ENCODE results near the gene OR7D2.
"Not testable (repeated sequence)": the region's sequence is repeated elsewhere in the genome, so short reads cannot be mapped to it uniquely, and the experiment has no call there.

OR7D2 gene

GRCh38 chr19:9189535-9189934 is 10.8 kb downstream of the OR7D2 start:
- Histone ChIP-seq H3K36me3 (ENCODE audit: control insufficient read depth, low read length) (no peaks in the 10 kb centered on the region), H3K4me3 (ENCODE audit: low read length) (no peak overlapping the region), H3K27ac (ENCODE audit: low read depth, low read length) (no peak overlapping the region), H3K4me2 (ENCODE audit: low read length) (no peak overlapping the region), H3F3A (ENCODE audit: control insufficient read depth, insufficient read depth) (no peaks in the 10 kb centered on the region), H3K27me3 (ENCODE audit: control insufficient read depth, low read length) (no peaks in the 10 kb centered on the region), H3K4me1 (ENCODE audit: control insufficient read depth, low read length) (no peaks in the 10 kb centered on the region), H3K79me2 (ENCODE audit: control insufficient read depth, low read length) (no peaks in the 10 kb centered on the region), H3K9me3 (ENCODE audit: control insufficient read depth, insufficient read depth, low read length) (peaks cover 11% of the 10 kb centered on the region; the same call in 1 of the 2 replicates), H4K20me1 (ENCODE audit: control insufficient read depth, insufficient read depth, low read depth, low read length) (no peaks in the 10 kb centered on the region), H3K9me2 (replicated peaks; ENCODE audit: control insufficient read depth, low read length) (no peaks in the 10 kb centered on the region)
- TF ChIP-seq EZH2phosphoT487 (IDR thresholded peaks at IDR 0.05; ENCODE audit: borderline replicate concordance, low read length) = no peak
- TF ChIP-seq CTCF (IDR thresholded peaks at IDR 0.05; ENCODE audit: low read depth, low read length, poor library complexity, severe bottlenecking) = no peak

- H3K27ac ChIP-seq (ENCODE audit: low read depth, low read length); H3K9me2 ChIP-seq (replicated peaks; ENCODE audit: control insufficient read depth, low read length); H3K36me3 ChIP-seq (ENCODE audit: control insufficient read depth, low read length); H3K4me1 ChIP-seq (ENCODE audit: control insufficient read depth, low read length); H3F3A ChIP-seq (ENCODE audit: control insufficient read depth, insufficient read depth); H3K4me2 ChIP-seq (ENCODE audit: low read length); H3K4me3 ChIP-seq (ENCODE audit: low read length); H3K27me3 ChIP-seq (ENCODE audit: control insufficient read depth, low read length); H4K20me1 ChIP-seq (ENCODE audit: control insufficient read depth, insufficient read depth, low read depth, low read length); H3K9me3 ChIP-seq (ENCODE audit: control insufficient read depth, insufficient read depth, low read length); H3K79me2 ChIP-seq (ENCODE audit: control insufficient read depth, low read length): not testable (repeated sequence)
Observed at GRCh38 chr19:9198044-9198443, 19.3 kb downstream of the OR7D2 start.

GRCh38 chr19:9205501-9206113 is 26.8 kb downstream of the OR7D2 start:
- TF ChIP-seq CTCF (IDR thresholded peaks at IDR 0.05; ENCODE audit: low read depth, low read length, poor library complexity, severe bottlenecking) (peak; percentile 73), EZH2phosphoT487 (IDR thresholded peaks at IDR 0.05; ENCODE audit: borderline replicate concordance, low read length) (no peak)
- Histone ChIP-seq H3K9me3 (ENCODE audit: control insufficient read depth, insufficient read depth, low read length) (no peaks in the 10 kb centered on the region), H3F3A (ENCODE audit: control insufficient read depth, insufficient read depth) (no peaks in the 10 kb centered on the region), H3K4me3 (ENCODE audit: low read length) (no peak overlapping the region), H3K9me2 (replicated peaks; ENCODE audit: control insufficient read depth, low read length) (no peaks in the 10 kb centered on the region), H4K20me1 (ENCODE audit: control insufficient read depth, insufficient read depth, low read depth, low read length) (no peaks in the 10 kb centered on the region), H3K27me3 (ENCODE audit: control insufficient read depth, low read length) (peaks cover 3% of the 10 kb centered on the region; the same call in 1 of the 2 replicates), H3K36me3 (ENCODE audit: control insufficient read depth, low read length) (no peaks in the 10 kb centered on the region), H3K4me2 (ENCODE audit: low read length) (no peak overlapping the region), H3K79me2 (ENCODE audit: control insufficient read depth, low read length) (no peaks in the 10 kb centered on the region), H3K4me1 (ENCODE audit: control insufficient read depth, low read length) (no peaks in the 10 kb centered on the region), H3K27ac (ENCODE audit: low read depth, low read length) (no peak overlapping the region)

GRCh38 chr19:9219489-9219888 is 40.7 kb downstream of the OR7D2 start, which contains the start of gene OR7D4:
OR7D4 (minus strand) TSS chr19:9219589; CDS start chr19:9214837, 4,752 bp downstream.
- no peak within 1 kb of the TSS for H3K4me3 ChIP-seq (ENCODE audit: low read length)
- H3F3A ChIP-seq (ENCODE audit: control insufficient read depth, insufficient read depth) = no peaks in the 10 kb centered on the region
- H3K9me3 ChIP-seq (ENCODE audit: control insufficient read depth, insufficient read depth, low read length) = no peaks in the 10 kb centered on the region

More at GRCh38 chr19:9219489-9219888, 40.7 kb downstream of the OR7D2 start, which contains the start of gene OR7D4:
- Histone ChIP-seq H3K79me2 (ENCODE audit: control insufficient read depth, low read length) (no peaks in the 10 kb centered on the region), H3K36me3 (ENCODE audit: control insufficient read depth, low read length) (no peaks in the 10 kb centered on the region), H3K9me2 (replicated peaks; ENCODE audit: control insufficient read depth, low read length) (no peaks in the 10 kb centered on the region), H3K4me1 (ENCODE audit: control insufficient read depth, low read length) (no peaks in the 10 kb centered on the region), H3K27me3 (ENCODE audit: control insufficient read depth, low read length) (no peaks in the 10 kb centered on the region), H3K27ac (ENCODE audit: low read depth, low read length) (no peak within 1 kb of the TSS), H3K4me2 (ENCODE audit: low read length) (no peak within 1 kb of the TSS), H4K20me1 (ENCODE audit: control insufficient read depth, insufficient read depth, low read depth, low read length) (no peaks in the 10 kb centered on the region)
- TF ChIP-seq CTCF (IDR thresholded peaks at IDR 0.05; ENCODE audit: low read depth, low read length, poor library complexity, severe bottlenecking) = no peak
- TF ChIP-seq EZH2phosphoT487 (IDR thresholded peaks at IDR 0.05; ENCODE audit: borderline replicate concordance, low read length) = no peak
